Ishikawa (cell line): ENCODE measurements around the gene RUNX1.

Experiments
- CEBPB ChIP-seq: IDR thresholded peaks from 2 replicates; pipeline ENCODE4 v1.6.1; 2012
- CREB1 ChIP-seq: IDR thresholded peaks from 2 replicates; pipeline ENCODE4 v1.6.1; 2012; ENCODE audit warnings: low read depth
- EGR1 ChIP-seq: IDR thresholded peaks from 2 replicates; pipeline ENCODE4 v1.6.1; 2012
- EP300 ChIP-seq: IDR thresholded peaks from 2 replicates; pipeline ENCODE4 v1.6.1; 2012; ENCODE audit warnings: borderline replicate concordance
- FOXM1 ChIP-seq: IDR thresholded peaks from 2 replicates; pipeline ENCODE4 v1.6.1; 2012; ENCODE audit warnings: low read depth, borderline replicate concordance
- MAX ChIP-seq: IDR thresholded peaks from 2 replicates; pipeline ENCODE4 v1.6.1; 2012
- NFIC ChIP-seq: IDR thresholded peaks from 2 replicates; pipeline ENCODE4 v1.6.1; 2012
- RAD21 ChIP-seq: IDR thresholded peaks from 2 replicates; pipeline ENCODE4 v1.6.1; 2012; ENCODE audit warnings: low read depth
- REST ChIP-seq: IDR thresholded peaks from 2 replicates; pipeline ENCODE4 v1.6.1; 2012; ENCODE audit warnings: low read depth, mild to moderate bottlenecking
- TAF1 ChIP-seq: IDR thresholded peaks from 2 replicates; pipeline ENCODE4 v1.6.1; 2012; ENCODE audit warnings: low read depth, mild to moderate bottlenecking
- TCF12 ChIP-seq: IDR thresholded peaks from 2 replicates; pipeline ENCODE4 v1.6.1; 2012; ENCODE audit warnings: low read depth
- TEAD4 ChIP-seq: IDR thresholded peaks from 2 replicates; pipeline ENCODE4 v1.6.1; 2012
- USF1 ChIP-seq: IDR thresholded peaks from 2 replicates; pipeline ENCODE4 v1.6.1; 2012
- YY1 ChIP-seq: IDR thresholded peaks from 2 replicates; pipeline ENCODE4 v1.6.1; 2012; ENCODE audit warnings: low read depth
- ZBTB7A ChIP-seq: IDR thresholded peaks from 2 replicates; pipeline ENCODE4 v1.6.1; 2012; ENCODE audit warnings: low read depth

Gene RUNX1

GRCh38 chr21:34792504-34793089 is 256.5 kb downstream of the RUNX1 start:
- TF ChIP-seq EGR1, result no peak
- no peak for TF ChIP-seq REST
- TF ChIP-seq ZBTB7A, result no peak
- no peak for TF ChIP-seq TEAD4
- TF ChIP-seq RAD21, result no peak
- no peak for TF ChIP-seq EP300
- TF ChIP-seq USF1, result no peak
- TF ChIP-seq NFIC, result no peak
- no peak for TF ChIP-seq TCF12
- TF ChIP-seq FOXM1, result no peak
- no peak for TF ChIP-seq CEBPB
- no peak for TF ChIP-seq TAF1
- no peak for TF ChIP-seq CREB1
- TF ChIP-seq MAX, result no peak
- TF ChIP-seq YY1, result no peak

GRCh38 chr21:34791776-34792503 is 257.2 kb downstream of the RUNX1 start:
- no peak for TF ChIP-seq MAX
- TF ChIP-seq ZBTB7A, result no peak
- no peak for TF ChIP-seq USF1
- TF ChIP-seq TEAD4, result no peak
- TF ChIP-seq TCF12, result no peak

- TF ChIP-seq EP300 (no peak), MAX (no peak), REST (no peak), NFIC (no peak), RAD21 (no peak), FOXM1 (no peak), EGR1 (no peak), TCF12 (no peak), CREB1 (no peak), CEBPB (no peak), YY1 (no peak), TAF1 (no peak)
These were observed 258.3 kb downstream of the RUNX1 start for GRCh38 chr21:34790834-34791233.

GRCh38 chr21:34790341-34790740 is 258.8 kb downstream of the RUNX1 start:
- TF ChIP-seq REST, result no peak
- no peak for TF ChIP-seq USF1
- TF ChIP-seq RAD21, result no peak
- no peak for TF ChIP-seq EGR1
- TF ChIP-seq NFIC, result no peak
- TF ChIP-seq EP300, result no peak
- no peak for TF ChIP-seq YY1
- no peak for TF ChIP-seq TCF12
- TF ChIP-seq ZBTB7A, result no peak
- no peak for TF ChIP-seq FOXM1
- TF ChIP-seq MAX, result no peak
- no peak for TF ChIP-seq TEAD4
- no peak for TF ChIP-seq TAF1
